NCI-H1694 (cell line): ENCODE results near the gene TRIM65.
"Not testable (repeated sequence)": the region's sequence is repeated elsewhere in the genome, so short reads cannot be mapped to it uniquely, and the experiment has no call there.

Source experiments
- DNase-seq: peaks from one replicate; lab custom pipeline; 2025; lab: John Stamatoyannopoulos, UW

TRIM65 gene

GRCh38 chr17:75851693-75851991 lies 45.1 kb downstream of the TRIM65 start:
- not testable (repeated sequence) for DNase-seq

- DNase-seq: no peak
Observed at GRCh38 chr17:75850928-75851692, 45.6 kb downstream of the TRIM65 start.

GRCh38 chr17:75849724-75850123 lies 47.0 kb downstream of the TRIM65 start:
- DNase-seq: no peak

GRCh38 chr17:75849279-75849646 lies 47.5 kb downstream of the TRIM65 start:
- DNase-seq: no peak

GRCh38 chr17:75848523-75849278 lies 48.0 kb downstream of the TRIM65 start:
- DNase-seq: peak; percentile 64

GRCh38 chr17:75847614-75848522 lies 48.9 kb downstream of the TRIM65 start:
- no peak for DNase-seq

- DNase-seq: no peak
Observed at GRCh38 chr17:75846692-75847613, 49.8 kb downstream of the TRIM65 start.

GRCh38 chr17:75845933-75846691 lies 50.6 kb downstream of the TRIM65 start:
- no peak for DNase-seq

- peak; percentile 10 for DNase-seq
Observed at GRCh38 chr17:75845058-75845711, 51.6 kb downstream of the TRIM65 start.

- DNase-seq: no peak
Observed at GRCh38 chr17:75844530-75845057, 52.2 kb downstream of the TRIM65 start.

- no peak for DNase-seq
Observed at GRCh38 chr17:75843577-75844529, 52.9 kb downstream of the TRIM65 start, which contains the start of gene UNC13D. Gene UNC13D, minus strand, starts transcription at chr17:75844404. Its CDS starts 67 bp downstream, at chr17:75844337.

GRCh38 chr17:75842963-75843576 lies 53.7 kb downstream of the TRIM65 start:
- DNase-seq: no peak

- no peak for DNase-seq
Observed at GRCh38 chr17:75842411-75842810, 54.3 kb downstream of the TRIM65 start.

- DNase-seq: no peak
Observed at GRCh38 chr17:75840799-75841164, 56.0 kb downstream of the TRIM65 start.

GRCh38 chr17:75839942-75840798 lies 56.6 kb downstream of the TRIM65 start:
- DNase-seq: no peak
